GM18909 (cell line): ENCODE results near the gene OR4F15.
"Not testable (repeated sequence)": the region's sequence is repeated elsewhere in the genome, so short reads cannot be mapped to it uniquely, and the experiment has no call there.

ENCODE experiments used
- ATAC-seq: cut with Tn5 transposase; IDR thresholded peaks from one replicate; pipeline ENCODE4 v1.9.1; 2021; ENCODE audit warnings: mild to moderate bottlenecking; ENCODE audit not compliant: unreplicated experiment, poor library complexity

Gene OR4F15, protein sequence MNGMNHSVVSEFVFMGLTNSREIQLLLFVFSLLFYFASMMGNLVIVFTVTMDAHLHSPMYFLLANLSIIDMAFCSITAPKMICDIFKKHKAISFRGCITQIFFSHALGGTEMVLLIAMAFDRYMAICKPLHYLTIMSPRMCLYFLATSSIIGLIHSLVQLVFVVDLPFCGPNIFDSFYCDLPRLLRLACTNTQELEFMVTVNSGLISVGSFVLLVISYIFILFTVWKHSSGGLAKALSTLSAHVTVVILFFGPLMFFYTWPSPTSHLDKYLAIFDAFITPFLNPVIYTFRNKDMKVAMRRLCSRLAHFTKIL

DNA sequence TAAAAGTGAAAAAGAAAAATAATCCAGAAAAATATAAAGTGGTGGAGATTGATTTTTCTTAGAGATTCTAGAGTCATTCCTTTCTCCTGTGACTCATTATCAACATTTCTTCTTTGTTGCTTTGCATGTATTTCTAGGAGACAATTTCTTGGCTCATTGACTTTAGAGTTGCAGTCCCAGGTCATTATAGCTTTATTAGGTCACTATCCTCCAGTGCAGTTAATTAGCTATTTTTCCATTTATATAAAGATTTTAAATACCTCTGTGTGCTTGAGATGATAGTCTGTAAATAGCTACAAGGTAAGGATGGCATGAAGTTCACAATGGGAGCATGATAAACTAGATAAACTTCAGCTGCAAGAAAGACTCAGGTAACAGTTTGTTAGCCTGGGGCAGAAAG lies at the start of gene OR4F15:
Gene OR4F15, plus strand, starts transcription at position 301 of the 400 bp plus-strand sequence. CDS start 5,985 bp downstream, outside the sequence.
- ATAC-seq = no peak

DNA sequence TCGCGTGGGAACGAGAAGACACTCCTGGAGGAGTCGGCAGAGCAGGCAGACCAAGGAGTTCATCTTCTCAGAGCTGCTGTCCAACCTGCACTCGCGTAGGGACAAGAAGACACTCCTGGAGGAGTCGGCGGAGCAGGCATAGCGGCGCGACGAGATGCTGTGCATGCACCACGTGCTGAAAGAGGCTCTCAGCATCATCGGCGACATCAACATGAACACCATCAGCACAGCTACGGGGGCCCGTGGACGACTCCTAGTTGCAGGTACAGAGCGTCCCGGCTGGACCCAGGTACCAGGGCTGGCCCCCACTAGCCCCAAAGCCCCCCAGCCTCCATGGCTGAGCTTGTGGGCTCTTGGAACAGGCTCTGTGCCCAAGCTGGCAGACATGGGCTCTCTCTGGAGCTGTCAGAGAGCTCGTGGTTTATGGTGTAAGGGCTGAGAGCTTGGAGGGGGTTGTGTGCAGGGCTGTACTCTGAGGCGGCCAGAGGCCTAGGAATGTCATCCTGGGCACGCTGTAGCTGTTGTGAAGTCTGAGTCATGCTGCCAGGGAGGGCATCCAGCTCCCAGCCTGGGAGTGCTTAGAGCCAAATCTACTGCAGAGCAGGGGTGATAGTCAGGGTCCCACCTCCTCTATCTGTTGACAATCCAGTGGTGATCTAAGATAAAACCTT lies 47.2 kb upstream of the OR4F15 start:
- ATAC-seq = not testable (repeated sequence)

DNA sequence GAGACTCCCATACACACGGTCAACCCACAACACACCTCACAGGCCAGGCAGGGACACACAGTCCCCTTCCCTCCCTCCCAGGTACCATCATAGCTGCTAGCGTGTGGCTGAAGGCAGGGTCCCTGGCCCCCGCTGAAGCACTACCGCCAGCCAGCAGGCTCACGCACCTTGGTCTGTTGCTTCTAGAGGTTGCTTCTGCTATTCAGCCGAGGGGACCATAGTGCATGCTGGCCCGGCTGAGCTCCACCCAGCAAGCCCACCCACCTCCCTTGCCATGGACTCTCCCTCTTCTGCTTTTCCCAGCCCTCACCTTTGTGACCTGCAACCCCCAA lies 46.7 kb upstream of the OR4F15 start:
- ATAC-seq = not testable (repeated sequence)

DNA sequence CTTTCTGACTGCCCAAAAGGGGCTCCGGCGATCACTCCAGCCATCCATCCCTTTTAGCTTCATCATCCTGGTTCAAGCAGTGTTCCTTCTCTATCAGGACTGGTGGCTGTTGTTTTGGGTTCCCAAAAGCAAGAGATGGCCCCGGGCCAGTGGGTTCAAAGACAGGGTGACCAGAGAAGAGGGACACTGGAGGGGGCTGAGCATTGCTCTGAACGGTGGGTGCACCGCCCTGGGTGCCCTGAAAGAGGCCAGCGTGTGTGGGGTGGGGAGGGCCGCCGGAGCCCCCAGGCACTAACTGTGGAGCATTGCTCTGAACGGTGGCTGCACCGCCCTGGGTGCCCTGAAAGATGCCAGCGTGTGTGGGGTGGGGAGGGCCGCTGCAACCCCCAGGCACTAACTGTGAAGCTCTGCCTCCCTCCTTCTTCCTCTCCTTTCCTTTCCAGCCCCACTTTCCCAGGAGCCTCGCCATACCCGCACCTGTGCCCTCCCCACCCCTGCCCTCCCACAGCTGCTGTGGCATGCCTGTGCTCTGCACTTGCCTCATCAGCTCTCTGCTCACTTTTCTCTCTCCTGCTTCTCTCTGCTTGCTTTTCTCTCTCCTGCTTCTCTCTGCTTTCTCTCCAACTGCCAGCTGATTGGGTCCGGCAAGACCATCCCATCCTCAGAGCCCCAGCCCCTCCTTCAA lies 46.1 kb upstream of the OR4F15 start:
- no peak for ATAC-seq

DNA sequence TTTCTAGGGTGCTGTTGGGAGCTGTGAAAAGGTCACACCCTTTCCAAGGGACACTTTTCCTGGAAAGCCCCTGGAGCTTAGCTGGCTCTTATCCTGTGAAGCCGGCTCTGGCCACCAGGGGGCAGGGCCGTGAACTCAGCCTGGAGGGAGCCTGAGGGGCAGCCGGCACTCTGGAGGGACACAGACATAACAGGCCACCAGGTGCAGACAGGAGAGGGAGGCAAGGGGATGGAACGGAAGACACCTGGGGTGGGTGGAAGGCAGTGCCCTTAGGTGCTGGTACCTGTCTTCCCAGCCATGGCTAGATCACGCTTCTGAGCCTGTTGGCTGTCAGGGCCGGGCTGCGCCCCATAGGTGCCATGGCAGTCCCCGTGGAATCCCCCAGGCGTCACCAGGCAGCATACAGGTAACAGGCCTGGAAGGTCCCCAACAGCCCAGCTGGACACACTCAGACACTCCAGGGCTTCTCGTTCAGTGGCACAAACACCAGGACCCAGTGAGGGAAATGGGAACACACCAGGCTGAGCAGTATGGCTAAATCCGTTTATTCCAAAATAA lies 44.8 kb upstream of the OR4F15 start:
- ATAC-seq = not testable (repeated sequence)

DNA sequence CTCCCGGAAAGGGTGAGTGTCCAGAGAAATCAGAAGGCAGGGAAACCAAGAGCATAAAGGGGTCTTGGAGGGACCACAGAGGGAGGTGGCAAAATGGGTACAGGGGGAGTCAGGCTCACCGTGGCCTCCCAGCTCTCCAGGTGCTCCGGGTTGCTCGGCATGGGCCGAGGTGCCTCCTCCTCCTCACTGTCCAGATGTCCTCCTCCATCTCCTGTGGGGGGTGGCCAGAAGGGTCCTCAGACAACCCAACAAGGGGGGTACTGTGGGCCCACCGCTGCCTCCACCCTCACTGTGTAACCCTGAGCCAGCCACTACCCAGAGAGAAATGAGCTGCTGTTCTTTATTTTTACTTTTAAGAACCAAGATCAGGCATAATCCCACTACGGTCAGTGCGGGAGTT lies 39.1 kb upstream of the OR4F15 start:
- ATAC-seq = no peak

DNA sequence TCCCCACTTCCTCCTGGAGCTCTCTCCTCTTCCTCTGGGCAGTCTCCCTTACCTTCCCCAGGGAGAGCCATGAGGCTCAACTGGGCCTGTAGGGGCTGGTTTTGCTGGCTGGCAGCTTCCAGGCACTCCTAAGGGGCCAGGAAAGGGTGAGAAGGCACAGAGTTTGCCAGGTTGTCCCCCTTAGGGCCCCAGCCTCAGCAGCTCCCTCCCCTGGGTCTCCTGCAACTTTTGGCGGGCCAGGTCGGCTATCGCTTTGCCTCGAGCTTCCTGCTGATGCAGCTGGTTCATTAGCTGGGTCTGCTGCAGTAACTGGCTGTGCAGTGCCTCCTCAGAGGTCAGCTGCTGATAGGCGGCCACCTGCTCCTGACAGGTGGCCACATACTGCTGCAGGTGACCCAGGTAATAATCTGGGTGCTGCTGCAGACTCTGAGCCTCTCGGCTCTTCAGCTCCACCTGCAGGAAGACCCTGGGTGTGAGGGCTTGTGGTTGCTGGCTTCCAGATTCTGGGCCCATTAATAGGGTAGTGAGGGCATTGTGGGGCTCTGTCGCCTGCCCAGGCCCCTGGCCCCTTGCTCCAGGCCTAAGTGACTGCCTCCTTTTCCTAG lies 38.4 kb upstream of the OR4F15 start:
- no peak for ATAC-seq

DNA sequence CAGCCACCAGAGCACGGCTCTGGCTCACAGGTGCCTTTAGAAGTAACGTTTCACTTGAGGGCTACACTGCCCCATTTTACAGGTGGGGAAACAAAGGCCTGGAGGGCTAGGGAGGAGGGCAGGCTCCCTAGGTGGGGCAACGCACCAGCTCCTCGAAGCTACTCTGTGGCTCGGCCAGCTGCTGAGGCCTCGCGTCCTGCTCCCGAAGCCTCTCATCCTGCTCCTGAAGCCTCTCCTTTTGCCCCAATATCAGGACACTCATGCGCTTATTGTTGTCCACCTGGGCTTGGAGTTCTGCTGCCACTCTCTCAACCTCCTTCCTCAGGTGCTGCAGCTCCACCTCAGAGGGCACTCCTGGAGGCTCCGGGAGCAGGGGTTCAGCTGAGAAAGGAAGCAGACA lies 36.9 kb upstream of the OR4F15 start:
- ATAC-seq = no peak

DNA sequence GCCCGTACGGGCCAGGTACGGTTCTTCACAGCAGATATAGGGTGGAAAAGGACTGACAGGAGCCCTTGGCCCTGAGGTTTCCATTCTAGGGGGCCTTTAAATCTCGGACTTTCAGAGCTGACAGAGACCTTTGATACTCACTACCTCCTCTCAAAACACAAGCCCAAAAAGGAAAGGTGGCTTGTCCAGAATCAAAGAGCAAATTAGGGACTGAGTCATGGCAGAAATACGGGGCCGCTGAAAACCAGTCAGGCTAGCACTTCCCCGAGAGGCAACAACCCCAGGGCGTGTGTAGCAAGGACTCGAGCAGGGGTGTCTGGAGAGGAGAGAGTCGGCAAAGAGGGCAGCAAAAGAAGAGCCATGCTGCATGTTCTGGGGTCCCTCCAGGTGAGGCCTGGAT lies 33.4 kb upstream of the OR4F15 start:
- ATAC-seq = not testable (repeated sequence)

DNA sequence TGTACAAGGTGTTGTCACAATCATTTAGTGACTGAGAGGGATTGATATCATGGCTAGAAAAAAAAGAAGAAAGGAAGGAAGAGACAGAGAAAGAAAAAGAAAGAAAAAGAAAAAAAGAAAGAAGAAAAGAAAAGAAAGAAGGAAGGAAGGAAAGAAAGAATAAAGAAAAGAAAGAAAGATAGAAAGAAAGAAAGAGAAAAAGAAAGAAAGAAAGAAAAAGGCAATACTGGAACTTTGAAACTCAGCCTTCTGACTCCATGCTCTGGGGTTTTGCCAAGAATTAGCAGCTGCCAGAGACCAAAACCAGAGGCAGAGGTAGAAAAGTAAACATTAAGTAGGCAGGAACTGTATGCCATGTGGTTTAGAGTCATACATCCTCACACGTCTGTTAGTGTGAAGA lies 31.8 kb upstream of the OR4F15 start:
- ATAC-seq = not testable (repeated sequence)

DNA sequence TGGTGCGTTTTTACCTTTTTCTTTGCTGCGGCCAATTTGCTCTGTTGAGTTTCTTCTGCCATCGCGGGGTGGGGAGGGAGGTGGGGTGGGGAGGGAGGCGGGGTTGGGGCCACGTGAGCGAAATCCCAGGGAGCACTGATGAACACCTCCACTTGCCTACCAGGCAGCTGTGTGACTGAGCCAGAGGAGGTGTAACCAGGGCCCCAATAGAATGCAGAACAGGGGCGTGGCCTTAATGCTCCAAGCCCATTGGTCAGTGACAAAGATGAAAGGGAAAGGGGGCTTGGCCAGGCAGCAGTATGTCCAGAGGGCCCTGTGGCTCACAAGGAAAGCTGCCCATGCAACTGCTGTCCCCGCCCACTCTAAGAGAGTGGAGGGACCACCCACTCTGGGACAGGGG lies 30.1 kb upstream of the OR4F15 start:
- no peak for ATAC-seq

DNA sequence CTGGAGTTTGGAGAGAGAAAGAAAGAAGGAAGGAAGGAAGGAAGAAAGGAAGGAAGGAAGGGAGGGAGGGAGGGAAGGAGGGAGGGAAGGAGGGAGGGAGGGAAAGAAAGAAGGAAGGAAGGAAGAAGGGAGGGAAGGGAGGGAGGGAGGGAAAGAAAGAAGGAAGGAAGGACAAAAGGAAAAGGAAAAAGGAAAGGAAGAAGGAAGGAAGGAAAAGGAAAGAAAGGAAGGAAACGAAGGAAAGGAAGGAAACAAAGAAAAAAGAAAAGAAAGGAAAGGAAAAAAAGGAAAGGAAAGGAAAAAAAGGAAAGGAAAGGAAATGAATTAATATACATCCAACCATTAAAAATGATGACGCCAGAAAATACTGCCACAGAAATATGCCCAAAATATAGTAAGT lies 27.4 kb upstream of the OR4F15 start:
- ATAC-seq = no peak

DNA sequence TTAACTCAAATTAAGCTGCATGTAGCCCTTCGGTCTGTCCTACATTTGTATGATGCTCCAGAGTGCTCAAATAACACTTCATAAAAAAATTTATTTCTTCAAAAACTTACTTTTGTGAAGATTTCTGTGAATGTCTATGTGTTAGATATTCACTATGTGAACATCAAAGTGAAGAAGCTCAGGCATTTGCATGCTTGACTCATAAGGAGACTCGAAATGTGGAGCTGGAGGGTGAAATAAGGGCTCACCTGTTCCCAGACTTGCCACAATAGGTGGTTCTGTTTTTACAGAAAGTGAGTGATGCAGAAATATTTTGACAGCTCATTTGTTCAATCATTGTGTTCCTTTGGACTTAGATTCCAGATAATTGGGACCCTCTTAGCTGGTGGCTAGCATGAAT lies 25.6 kb upstream of the OR4F15 start:
- not testable (repeated sequence) for ATAC-seq

DNA sequence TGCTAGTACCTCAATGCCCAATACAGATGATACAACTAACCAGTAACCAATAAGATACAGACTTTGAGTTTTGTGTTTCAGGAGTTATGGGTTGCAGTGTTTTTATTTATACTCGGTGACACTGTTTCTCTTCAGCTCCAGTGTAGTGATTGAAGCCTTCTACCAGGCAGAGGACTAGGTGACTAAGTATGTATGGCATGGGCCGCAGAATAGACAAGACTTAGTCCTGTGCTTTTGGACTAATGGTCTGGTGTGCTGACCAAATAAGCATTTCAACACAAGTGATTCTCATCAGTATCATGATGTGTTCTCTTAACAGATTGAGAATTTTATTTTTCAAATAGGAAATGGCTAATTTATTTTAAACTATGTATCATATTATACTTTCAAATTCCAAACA lies 24.0 kb upstream of the OR4F15 start:
- not testable (repeated sequence) for ATAC-seq

DNA sequence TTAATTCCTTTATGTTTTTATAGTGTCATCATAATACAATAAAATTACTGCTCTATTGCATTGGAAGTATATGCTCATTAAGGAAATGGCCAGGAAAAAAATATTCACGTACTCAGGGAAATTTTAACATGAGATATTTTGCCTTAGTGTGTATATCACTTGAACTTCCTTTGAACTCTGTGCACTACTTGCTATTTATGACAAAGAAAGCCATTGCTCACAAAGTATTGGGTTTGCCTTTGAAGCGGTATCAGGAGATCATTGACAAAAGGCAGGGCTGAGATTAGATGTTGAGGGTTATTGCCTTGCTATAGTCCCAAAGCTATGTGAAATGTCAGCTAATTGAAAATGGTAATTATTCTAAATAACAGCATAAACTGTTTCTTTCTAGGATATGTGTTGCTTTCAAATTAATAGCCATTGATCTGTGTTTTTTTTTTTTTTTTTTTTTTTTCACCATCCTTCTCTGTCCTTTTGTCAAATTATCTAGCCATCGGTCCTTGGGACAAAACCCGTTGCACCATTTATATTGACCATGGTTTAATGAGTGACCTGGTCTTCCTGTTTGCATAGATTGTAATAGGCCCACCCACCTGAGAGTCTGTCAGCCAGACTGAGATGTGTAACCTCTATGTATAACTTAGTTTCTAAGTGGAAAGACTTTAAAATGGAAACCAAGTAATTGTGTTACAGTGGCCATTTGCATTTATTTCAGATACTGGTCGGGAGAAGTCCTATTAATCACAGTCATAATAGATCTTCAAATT lies 23.3 kb upstream of the OR4F15 start:
- not testable (repeated sequence) for ATAC-seq

DNA sequence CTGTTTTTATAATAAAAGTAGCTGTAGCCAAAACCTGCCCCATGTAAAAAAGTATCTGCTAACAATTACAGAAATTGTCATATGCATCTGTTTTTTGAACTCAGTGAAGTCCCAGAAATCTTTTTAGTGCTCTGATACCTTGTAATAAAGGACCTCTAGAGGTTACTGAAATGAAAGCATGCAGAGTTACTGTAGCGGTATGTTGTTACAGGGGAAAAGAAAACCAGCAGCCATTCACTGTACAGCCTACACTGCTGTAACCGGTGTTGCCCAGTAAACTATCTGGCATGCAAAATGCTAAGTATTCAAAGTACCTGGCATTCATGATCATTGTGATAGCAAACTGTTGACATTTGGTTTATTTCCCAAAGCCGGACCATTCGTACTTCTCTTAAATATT lies 21.3 kb upstream of the OR4F15 start:
- not testable (repeated sequence) for ATAC-seq

DNA sequence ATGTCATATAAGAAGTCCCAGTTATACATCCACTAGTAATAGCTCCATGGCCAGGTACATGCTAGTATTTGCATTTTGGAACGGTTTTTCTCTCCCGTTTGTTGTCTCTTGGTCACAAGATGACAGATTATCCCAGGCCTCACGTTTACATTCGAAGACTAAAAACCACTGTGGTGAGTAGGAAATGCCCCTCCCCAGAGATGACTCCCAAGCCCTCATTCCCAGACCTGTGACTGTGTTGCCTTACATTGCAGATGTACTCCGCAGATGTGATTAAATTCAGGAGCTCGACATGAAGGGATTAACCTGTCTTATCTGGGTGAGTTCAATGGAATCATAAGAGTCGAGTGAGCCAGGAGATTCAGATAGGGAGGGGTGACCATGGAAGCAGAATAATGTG lies 18.0 kb upstream of the OR4F15 start:
- not testable (repeated sequence) for ATAC-seq

DNA sequence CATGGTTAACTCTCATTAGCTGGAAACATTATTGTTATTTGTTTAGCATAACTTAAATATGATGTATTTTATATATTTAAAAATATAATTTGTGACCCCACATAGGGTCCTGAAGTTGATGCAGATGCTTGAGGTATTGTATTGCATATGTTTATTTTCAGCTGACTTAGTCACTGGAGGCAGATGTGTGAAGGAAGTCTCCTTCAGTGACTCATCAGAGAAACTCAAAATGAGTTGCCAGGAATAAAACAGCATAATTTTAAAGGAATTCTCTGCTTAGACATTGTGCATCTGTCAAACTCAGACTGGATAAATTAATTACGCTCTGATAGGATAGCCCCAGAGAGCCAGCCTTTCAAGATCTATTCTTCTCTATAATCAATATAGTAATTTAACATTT lies 16.5 kb upstream of the OR4F15 start:
- ATAC-seq = no peak

DNA sequence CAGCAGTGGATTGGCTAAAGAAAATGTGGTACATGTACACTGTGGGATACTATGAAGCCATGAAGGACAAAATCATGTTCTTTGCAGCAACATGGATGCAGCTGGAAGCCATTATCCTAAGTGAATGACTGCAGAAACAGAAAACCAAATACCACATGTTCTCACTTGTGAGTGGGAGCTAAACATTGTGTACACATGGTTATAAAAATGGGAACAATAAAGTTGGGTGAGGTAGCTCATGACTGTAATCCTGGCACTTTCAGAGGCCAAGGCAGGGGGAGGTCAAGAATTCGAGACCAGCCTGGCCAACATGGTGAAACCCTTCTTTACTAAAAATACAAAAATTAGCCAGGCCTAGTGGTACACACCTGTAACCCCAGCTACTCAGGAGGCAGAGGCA lies 12.3 kb upstream of the OR4F15 start:
- ATAC-seq = no peak

DNA sequence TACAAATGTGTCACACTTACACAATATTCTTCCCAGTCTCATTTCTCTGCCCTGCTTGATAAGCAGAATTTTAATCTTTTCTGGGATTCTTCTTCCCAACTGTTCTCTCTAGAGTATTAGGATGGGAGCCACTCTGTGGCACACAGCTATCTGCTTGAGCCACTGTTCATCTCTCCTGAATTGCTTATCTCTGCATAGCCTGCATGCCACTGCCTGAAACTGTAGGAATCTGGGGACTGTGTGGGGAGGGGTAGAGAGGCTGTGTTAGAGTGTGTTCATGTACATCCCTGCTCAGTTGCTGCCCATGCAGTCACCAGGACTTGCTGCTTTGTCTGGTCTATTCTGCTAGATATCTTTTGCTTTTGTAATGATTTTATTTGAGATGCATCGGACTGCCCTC lies 11.0 kb upstream of the OR4F15 start:
- no peak for ATAC-seq
